Bone marrow (tissue), 2 donors: ENCODE results near the gene BRD7.

Source experiments
- DNase-seq, 2 donors: peaks; one replicate each; lab custom pipeline; 2025; lab: John Stamatoyannopoulos, UW

The BRD7 gene

GRCh38 chr16:50368410-50369132, at the start of gene BRD7:
BRD7 (minus strand) TSS chr16:50368988; CDS start chr16:50368774, 214 bp downstream.
- peak in 1 of 2 donors; percentile 57 for DNase-seq

GRCh38 chr16:50416388-50416787, 47.6 kb upstream of the BRD7 start:
- DNase-seq: no peak

GRCh38 chr16:50414152-50414551, 45.4 kb upstream of the BRD7 start:
- no peak for DNase-seq

GRCh38 chr16:50411034-50411433, 42.2 kb upstream of the BRD7 start:
- no peak for DNase-seq

GRCh38 chr16:50408001-50408561, 39.3 kb upstream of the BRD7 start:
- DNase-seq: no peak

GRCh38 chr16:50407351-50407750, 38.6 kb upstream of the BRD7 start:
- no peak for DNase-seq

- DNase-seq: no peak
Observed at GRCh38 chr16:50403491-50403890, 34.7 kb upstream of the BRD7 start.

- DNase-seq: no peak
Observed at GRCh38 chr16:50402298-50402895, 33.6 kb upstream of the BRD7 start.

- no peak for DNase-seq
Observed at GRCh38 chr16:50401355-50401754, 32.6 kb upstream of the BRD7 start.

- no peak for DNase-seq
Observed at GRCh38 chr16:50400967-50401348, 32.2 kb upstream of the BRD7 start.

- no peak for DNase-seq
Observed at GRCh38 chr16:50400312-50400966, 31.7 kb upstream of the BRD7 start.

- no peak for DNase-seq
Observed at GRCh38 chr16:50399411-50399810, 30.6 kb upstream of the BRD7 start.

GRCh38 chr16:50398336-50398735, 29.5 kb upstream of the BRD7 start:
- no peak for DNase-seq

- no peak for DNase-seq
Observed at GRCh38 chr16:50396761-50397535, 28.2 kb upstream of the BRD7 start.

GRCh38 chr16:50395763-50396710, 27.2 kb upstream of the BRD7 start:
- DNase-seq: no peak

GRCh38 chr16:50393858-50394802, 25.3 kb upstream of the BRD7 start:
- DNase-seq: no peak

- no peak for DNase-seq
Observed at GRCh38 chr16:50393416-50393815, 24.6 kb upstream of the BRD7 start.

- DNase-seq: no peak
Observed at GRCh38 chr16:50390914-50391716, 22.3 kb upstream of the BRD7 start.

- no peak for DNase-seq
Observed at GRCh38 chr16:50390371-50390771, 21.6 kb upstream of the BRD7 start.
